PC-9 (cell line): ENCODE measurements around the gene HNF1A.

Experiments
- CTCF ChIP-seq: fragments of 200-600 bp; sonication (generic); conservative IDR thresholded peaks from 2 replicates; pipeline ENCODE4 v1.6.1; 2017; ENCODE audit warnings: mixed run types, antibody characterized with exemption, mild to moderate bottlenecking, moderate library complexity
- EZH2 ChIP-seq: fragments of 200-600 bp; sonication (generic); IDR thresholded peaks from 2 replicates; pipeline ENCODE4 v1.8.0; 2017; ENCODE audit warnings: antibody characterized with exemption, low read depth

GRCh38 chr12:120992989-120993388 is 14.6 kb downstream of the HNF1A start:
- TF ChIP-seq CTCF = no peak
- no peak for TF ChIP-seq EZH2
